H9 (cell line): Measurements from ENCODE around the gene PWWP2B. TPM values are rescaled to one million over a fixed set of nuclear protein-coding genes. Genes with fewer than 3 reads are reported as not detected.

Source experiments
- DNase-seq: peaks from one replicate; pipeline ENCODE4 v3.0.0-alpha.2; 2017
- H2AFZ ChIP-seq: one replicate; pipeline ENCODE4 v1.6.1; 2013; ENCODE audit warnings: mild to moderate bottlenecking, low read length, control low read depth, moderate library complexity
- H2AK5ac ChIP-seq: 2 replicates; pipeline ENCODE4 v1.6.1; 2013; ENCODE audit warnings: low read length, control low read depth, mixed read lengths; ENCODE audit not compliant: insufficient read length
- H2BK120ac ChIP-seq: one replicate; pipeline ENCODE4 v1.6.1; 2013; ENCODE audit warnings: low read depth, mild to moderate bottlenecking, low read length, control low read depth, inconsistent platforms; ENCODE audit not compliant: poor library complexity, severe bottlenecking
- H2BK12ac ChIP-seq: 2 replicates; pipeline ENCODE4 v1.6.1; 2013; ENCODE audit warnings: low read length, control low read depth, mixed read lengths, low read depth; ENCODE audit not compliant: insufficient read length
- H2BK15ac ChIP-seq: 2 replicates; pipeline ENCODE4 v1.6.1; 2013; ENCODE audit warnings: low read depth, low read length, control low read depth
- H2BK20ac ChIP-seq: one replicate; pipeline ENCODE4 v1.6.1; 2013; ENCODE audit warnings: low read depth, mild to moderate bottlenecking, low read length, control low read depth, inconsistent platforms; ENCODE audit not compliant: poor library complexity, severe bottlenecking
- H2BK5ac ChIP-seq: 2 replicates; pipeline ENCODE4 v1.6.1; 2013; ENCODE audit warnings: low read length, control low read depth, mixed read lengths; ENCODE audit not compliant: insufficient read length
- H3K14ac ChIP-seq: 2 replicates; pipeline ENCODE4 v1.6.1; 2013; ENCODE audit warnings: low read length, control low read depth; ENCODE audit not compliant: insufficient read depth
- H3K18ac ChIP-seq: 2 replicates; pipeline ENCODE4 v1.6.1; 2013; ENCODE audit warnings: low read depth, mild to moderate bottlenecking, mixed read lengths, low read length, control low read depth; ENCODE audit not compliant: insufficient read length
- H3K23ac ChIP-seq: 2 replicates; pipeline ENCODE4 v1.6.1; 2013; ENCODE audit warnings: low read length, control low read depth, mixed read lengths, low read depth; ENCODE audit not compliant: insufficient read length
- H3K23me2 ChIP-seq: 2 replicates; pipeline ENCODE4 v1.6.1; 2013; ENCODE audit warnings: low read depth, mild to moderate bottlenecking, mixed read lengths, low read length, control low read depth; ENCODE audit not compliant: insufficient read length, poor library complexity, severe bottlenecking
- H3K27ac ChIP-seq: 2 replicates; pipeline ENCODE4 v1.5.1; 2013; ENCODE audit warnings: low read length, control low read depth, mixed read lengths, low read depth; ENCODE audit not compliant: insufficient read length
- H3K27me3 ChIP-seq: 2 replicates; pipeline ENCODE4 v1.6.1; 2013; ENCODE audit warnings: low read length, control low read depth, inconsistent platforms; ENCODE audit not compliant: insufficient read depth
- H3K4ac ChIP-seq: 2 replicates; pipeline ENCODE4 v1.6.1; 2013; ENCODE audit warnings: low read depth, mild to moderate bottlenecking, control low read depth, inconsistent platforms, low read length, moderate library complexity
- H3K4me1 ChIP-seq: 2 replicates; pipeline ENCODE4 v1.6.1; 2013; ENCODE audit warnings: low read length, control low read depth, inconsistent platforms; ENCODE audit not compliant: insufficient read depth
- H3K4me2 ChIP-seq: 2 replicates; pipeline ENCODE4 v1.6.1; 2013; ENCODE audit warnings: low read length, control low read depth, mixed read lengths; ENCODE audit not compliant: insufficient read length, insufficient read depth
- H3K56ac ChIP-seq: 2 replicates; pipeline ENCODE4 v1.6.1; 2013; ENCODE audit warnings: low read depth, mild to moderate bottlenecking, mixed read lengths, low read length, control low read depth; ENCODE audit not compliant: insufficient read length
- H3K79me1 ChIP-seq: 2 replicates; pipeline ENCODE4 v1.6.1; 2013; ENCODE audit warnings: low read depth, mild to moderate bottlenecking, moderate library complexity, low read length, control low read depth, inconsistent platforms; ENCODE audit not compliant: insufficient read depth, poor library complexity, severe bottlenecking
- H3K79me2 ChIP-seq: 2 replicates; pipeline ENCODE4 v1.6.1; 2013; ENCODE audit warnings: low read length, control low read depth, inconsistent platforms; ENCODE audit not compliant: insufficient read depth
- H3K9ac ChIP-seq: 2 replicates; pipeline ENCODE4 v1.6.1; 2013; ENCODE audit warnings: low read length, control low read depth, mixed read lengths; ENCODE audit not compliant: insufficient read length; ENCODE audit errors: extremely low read depth
- H3K9me3 ChIP-seq: one replicate; pipeline ENCODE4 v1.6.1; 2013; ENCODE audit warnings: low read depth, low read length, inconsistent platforms; ENCODE audit not compliant: control insufficient read depth
- H3T11ph ChIP-seq: one replicate; pipeline ENCODE4 v1.6.1; 2013; ENCODE audit warnings: mild to moderate bottlenecking, low read length, control low read depth, inconsistent platforms
- H4K20me1 ChIP-seq: one replicate; pipeline ENCODE4 v1.6.1; 2013; ENCODE audit not compliant: control insufficient read depth, insufficient read length, insufficient read depth
- H4K5ac ChIP-seq: 2 replicates; pipeline ENCODE4 v1.6.1; 2013; ENCODE audit warnings: low read depth, mild to moderate bottlenecking, mixed read lengths, low read length, control low read depth; ENCODE audit not compliant: insufficient read length
- H4K8ac ChIP-seq: replicated peaks from 2 replicates; pipeline ENCODE4 v1.6.1; 2013; ENCODE audit warnings: low read length, control low read depth, mixed read lengths, low read depth; ENCODE audit not compliant: insufficient read length
- H4K91ac ChIP-seq: 2 replicates; pipeline ENCODE4 v1.6.1; 2013; ENCODE audit warnings: low read depth, mild to moderate bottlenecking, moderate library complexity, mixed read lengths, low read length, control low read depth; ENCODE audit not compliant: insufficient read length
- H3K27ac Mint-ChIP-seq, 3 experiments: 2 replicates in 2 of 3; 3 replicates in 1 of 3; pipeline ENCODE4 v1.8.0; 2020 to 2021; ENCODE audit warnings: mixed read lengths in 3 of 3, mild to moderate bottlenecking in 1 of 3, moderate library complexity in 1 of 3
- H3K27me3 Mint-ChIP-seq: 2 replicates; pipeline ENCODE4 v1.8.0; 2021; ENCODE audit warnings: low read depth, mild to moderate bottlenecking, moderate library complexity, mixed read lengths
- H3K36me3 Mint-ChIP-seq, 3 experiments: 2 replicates in 2 of 3; 3 replicates in 1 of 3; pipeline ENCODE4 v1.8.0; 2020 to 2021; ENCODE audit warnings: low read depth in 3 of 3, mixed read lengths in 3 of 3; ENCODE audit not compliant: insufficient read depth in 1 of 3
- H3K4me1 Mint-ChIP-seq, 2 experiments: 2 replicates each; pipeline ENCODE4 v1.8.0; 2020; ENCODE audit warnings: mixed read lengths in 2 of 2
- H3K4me3 Mint-ChIP-seq, 2 experiments: 2 replicates in 1 of 2; 3 replicates in 1 of 2; pipeline ENCODE4 v1.8.0; 2020 to 2021; ENCODE audit warnings: mild to moderate bottlenecking in 2 of 2, mixed read lengths in 2 of 2, moderate library complexity in 1 of 2
- H3K9me3 Mint-ChIP-seq, 2 experiments: 2 replicates in 1 of 2; 3 replicates in 1 of 2; pipeline ENCODE4 v1.8.0; 2020; ENCODE audit warnings: mild to moderate bottlenecking in 2 of 2, mixed read lengths in 2 of 2, moderate library complexity in 1 of 2
- CTCF ChIP-seq: fragments of 200-600 bp; sonication (generic); conservative IDR thresholded peaks from 3 replicates; pipeline ENCODE4 v1.8.0; 2021; ENCODE audit warnings: antibody characterized with exemption, mild to moderate bottlenecking
- WGBS: extraction: QIAGEN DNeasy Blood & Tissue Kit; methylation state at CpG from one replicate; pipeline ENCODE4 v1.1.7; 2013; ENCODE audit warnings: missing lambda C conversion rate, low lambda C conversion rate, mixed read lengths; ENCODE audit not compliant: insufficient read length; ENCODE audit errors: extremely low coverage; 5-methylcytosine and 5-hydroxymethylcytosine counted together
- total RNA-seq: library from RNA; stranded (reverse); gene quantifications from 2 replicates; pipeline ENCODE4 v1.2.1, GENCODE V29; 2021

The PWWP2B gene
- total RNA-seq, 1 experiment from 2014 or later: 10.0 TPM

- no peak overlapping the region for H3K56ac ChIP-seq
- no CpG with 5 or more reads among the region's 12 CpGs for WGBS
These were observed 40.3 kb upstream of the PWWP2B start for GRCh38 chr10:132356621-132357195.

More at GRCh38 chr10:132356621-132357195, 40.3 kb upstream of the PWWP2B start:
- Histone ChIP-seq H3K9ac (no peak overlapping the region), H2BK15ac (no peak overlapping the region), H3K14ac (no peak overlapping the region), H2BK12ac (no peak overlapping the region), H2AK5ac (no peak overlapping the region), H4K20me1 (no peaks in the 10 kb centered on the region), H3K4ac (no peak overlapping the region), H3K4me1 (no peaks in the 10 kb centered on the region), H4K91ac (no peak overlapping the region), H2BK5ac (no peak overlapping the region), H3K27ac (no peak overlapping the region), H3K27me3 (no peaks in the 10 kb centered on the region), H4K5ac (no peak overlapping the region), H2BK120ac (no peak overlapping the region), H4K8ac (no peak overlapping the region), H3K4me2 (no peak overlapping the region), H3K79me2 (no peaks in the 10 kb centered on the region), H3K9me3 (no peaks in the 10 kb centered on the region), H3K23me2 (no peaks in the 10 kb centered on the region), H3K23ac (no peak overlapping the region), H3T11ph (no peak overlapping the region), H2BK20ac (no peak overlapping the region), H3K18ac (no peak overlapping the region), H2AFZ (no peak overlapping the region), H3K79me1 (no peaks in the 10 kb centered on the region)
- no peak for TF ChIP-seq CTCF
- no peak overlapping the region for H3K27ac Mint-ChIP-seq
- no peak for DNase-seq
- H3K9me3 Mint-ChIP-seq: peaks cover 3 to 7% of the 10 kb centered on the region in 2 experiments; a peak in 4 of 5 replicates
- peaks cover 2 to 6% of the 10 kb centered on the region in 2 experiments; a peak in 2 of 4 replicates for H3K4me1 Mint-ChIP-seq
- no peak overlapping the region for H3K4me3 Mint-ChIP-seq
- H3K27me3 Mint-ChIP-seq: no peaks in the 10 kb centered on the region; the same call in none of the 2 replicates
- peaks cover 0 to 4% (median 0%) of the 10 kb centered on the region in 3 experiments; a peak in 3 of 7 replicates for H3K36me3 Mint-ChIP-seq
